ENCODE measurements around the gene RNF5.
"Not testable (repeated sequence)": the region's sequence is repeated elsewhere in the genome, so short reads cannot be mapped to it uniquely, and the experiment has no call there.

Gene RNF5

GRCh38 chr6:32187009-32187709 lies 9.0 kb downstream of the RNF5 start:
- peak overlapping the region; percentile 44 for H3K4me3 ChIP-seq (ENCODE audit: low read length)
- H3K36me3 ChIP-seq (ENCODE audit: control insufficient read depth, low read length): peaks cover 69% of the 10 kb centered on the region
- H4K20me1 ChIP-seq (ENCODE audit: control insufficient read depth, insufficient read depth, low read depth, low read length): no peaks in the 10 kb centered on the region
- peak overlapping the region; percentile 36 for H3K27ac ChIP-seq (ENCODE audit: low read depth, low read length)
- H3K27me3 ChIP-seq (ENCODE audit: control insufficient read depth, low read length): no peaks in the 10 kb centered on the region
- no peaks in the 10 kb centered on the region for H3K9me3 ChIP-seq (ENCODE audit: control insufficient read depth, insufficient read depth, low read length)
- peaks cover 48% of the 10 kb centered on the region for H3K79me2 ChIP-seq (ENCODE audit: control insufficient read depth, low read length)
- no peak for TF ChIP-seq EZH2phosphoT487 (IDR thresholded peaks at IDR 0.05; ENCODE audit: borderline replicate concordance, low read length)
- TF ChIP-seq CTCF (IDR thresholded peaks at IDR 0.05; ENCODE audit: low read depth, low read length, poor library complexity, severe bottlenecking): no peak
- H3K4me1 ChIP-seq (ENCODE audit: control insufficient read depth, low read length): peaks cover 54% of the 10 kb centered on the region
- H3K9me2 ChIP-seq (replicated peaks; ENCODE audit: control insufficient read depth, low read length): no peaks in the 10 kb centered on the region
- peak overlapping the region; percentile 100 for H3K4me2 ChIP-seq (ENCODE audit: low read length)
- H3F3A ChIP-seq (ENCODE audit: control insufficient read depth, insufficient read depth): peaks cover 9% of the 10 kb centered on the region

GRCh38 chr6:32187725-32188380 lies 9.6 kb downstream of the RNF5 start:
- not testable (repeated sequence) for H3K27me3 ChIP-seq (ENCODE audit: control insufficient read depth, low read length); H3K9me3 ChIP-seq (ENCODE audit: control insufficient read depth, insufficient read depth, low read length); H3K9me2 ChIP-seq (replicated peaks; ENCODE audit: control insufficient read depth, low read length); H3F3A ChIP-seq (ENCODE audit: control insufficient read depth, insufficient read depth); H4K20me1 ChIP-seq (ENCODE audit: control insufficient read depth, insufficient read depth, low read depth, low read length)
- peaks cover 51% of the 10 kb centered on the region for H3K79me2 ChIP-seq (ENCODE audit: control insufficient read depth, low read length)
- peaks cover 66% of the 10 kb centered on the region for H3K36me3 ChIP-seq (ENCODE audit: control insufficient read depth, low read length)
- peak overlapping the region; percentile 100 for H3K4me2 ChIP-seq (ENCODE audit: low read length)
- H3K4me3 ChIP-seq (ENCODE audit: low read length): peak overlapping the region; percentile 44
- H3K27ac ChIP-seq (ENCODE audit: low read depth, low read length): 0 out of 2 replicates have a peak overlapping the region, but pooled peaks have one; percentile 36
- peaks cover 55% of the 10 kb centered on the region for H3K4me1 ChIP-seq (ENCODE audit: control insufficient read depth, low read length)

GRCh38 chr6:32188381-32189068 lies 10.3 kb downstream of the RNF5 start:
- H3K9me3 ChIP-seq (ENCODE audit: control insufficient read depth, insufficient read depth, low read length): no peaks in the 10 kb centered on the region
- TF ChIP-seq CTCF (IDR thresholded peaks at IDR 0.05; ENCODE audit: low read depth, low read length, poor library complexity, severe bottlenecking) (no peak), EZH2phosphoT487 (IDR thresholded peaks at IDR 0.05; ENCODE audit: borderline replicate concordance, low read length) (no peak)
- peaks cover 12% of the 10 kb centered on the region for H3F3A ChIP-seq (ENCODE audit: control insufficient read depth, insufficient read depth)
- no peaks in the 10 kb centered on the region for H3K27me3 ChIP-seq (ENCODE audit: control insufficient read depth, low read length)
- peaks cover 59% of the 10 kb centered on the region for H3K36me3 ChIP-seq (ENCODE audit: control insufficient read depth, low read length)
- H3K4me3 ChIP-seq (ENCODE audit: low read length): peak overlapping the region; percentile 83
- peaks cover 62% of the 10 kb centered on the region for H3K4me1 ChIP-seq (ENCODE audit: control insufficient read depth, low read length)
- peak overlapping the region; percentile 90 for H3K27ac ChIP-seq (ENCODE audit: low read depth, low read length)
- no peaks in the 10 kb centered on the region for H4K20me1 ChIP-seq (ENCODE audit: control insufficient read depth, insufficient read depth, low read depth, low read length)
- no peaks in the 10 kb centered on the region for H3K9me2 ChIP-seq (replicated peaks; ENCODE audit: control insufficient read depth, low read length)
- peaks cover 52% of the 10 kb centered on the region for H3K79me2 ChIP-seq (ENCODE audit: control insufficient read depth, low read length)
- H3K4me2 ChIP-seq (ENCODE audit: low read length): peak overlapping the region; percentile 100
